AG04450 (cell line): ENCODE data around the gene RPS6KL1. TPM values are rescaled to one million over a fixed set of nuclear protein-coding genes. Genes with fewer than 3 reads are reported as not detected.

ENCODE experiments used
- CTCF ChIA-PET: fragments of 300-600, 350-600 bp; formaldehyde crosslinking; extraction: SDS; loops from one replicate; lab custom pipeline; 2022; ENCODE audit warnings: antibody characterized with exemption, inconsistent platforms; lab: Charles Lee
- POLR2A ChIA-PET: fragments of 350-600 bp; formaldehyde crosslinking; extraction: SDS; loops from one replicate; lab custom pipeline; 2021; ENCODE audit warnings: antibody characterized with exemption, inconsistent platforms; lab: Yijun Ruan, JAX
- DNase-seq: peaks from one replicate; pipeline ENCODE4 v3.0.0-alpha.2; 2011; ENCODE audit warnings: low read depth, low spot score
- H3K27ac ChIP-seq: one replicate; pipeline ENCODE4 v1.5.1; 2012; ENCODE audit warnings: low read depth, low read length, control low read depth
- H3K27me3 ChIP-seq: one replicate; pipeline ENCODE4 v1.6.0; 2012; ENCODE audit warnings: low read length; ENCODE audit not compliant: control insufficient read depth, insufficient read depth
- H3K4me3 ChIP-seq: 2 replicates; pipeline ENCODE4 v1.5.1; 2011; ENCODE audit warnings: mild to moderate bottlenecking, low read depth, low read length, control low read depth
- H3K9me3 ChIP-seq: 2 replicates; pipeline ENCODE4 v1.5.1; 2012; ENCODE audit warnings: low read length; ENCODE audit not compliant: control insufficient read depth, insufficient read depth
- CTCF ChIP-seq: IDR thresholded peaks from 2 replicates; pipeline ENCODE4 v1.5.1; 2011; ENCODE audit warnings: low read depth, low read length, control low read depth, inconsistent platforms
- polyA plus RNA-seq: library from polyadenylated mRNA; depleted of rRNA; stranded (reverse); fragments of >200 nt; gene quantifications from 2 replicates; pipeline ENCODE4 v1.2.3, GENCODE V29; 2011

Gene RPS6KL1
- polyA plus RNA-seq, 1 experiment: 0.64 TPM

GRCh38 chr14:74904635-74905503 is 18.2 kb downstream of the RPS6KL1 start:
- no peak for DNase-seq
- ChIA-PET POLR2A (interaction anchor here (0.6 to 1.6 kb wide), 4 partner anchors 9 to 296 kb away, joined by 3 to 6 read pairs (median 5); no protein-coding TSS in a partner anchor), CTCF (interaction anchor here (0.8 to 5.8 kb wide), 28 partner anchors 10 to 296 kb away, joined by 3 to 227 read pairs (median 6); partner anchors contain the start of genes PROX2 and RPS6KL1)
- no peaks in the 10 kb centered on the region for H3K9me3 ChIP-seq
- no peak overlapping the region for H3K27ac ChIP-seq
- H3K27me3 ChIP-seq: no peaks in the 10 kb centered on the region
- H3K4me3 ChIP-seq: no peak overlapping the region
- TF ChIP-seq CTCF: no peak

GRCh38 chr14:74902941-74903705 is 19.9 kb downstream of the RPS6KL1 start:
- Histone ChIP-seq H3K4me3 (no peak overlapping the region), H3K9me3 (no peaks in the 10 kb centered on the region), H3K27ac (no peak overlapping the region), H3K27me3 (no peaks in the 10 kb centered on the region)
- no peak for DNase-seq
- TF ChIP-seq CTCF: no peak
- CTCF ChIA-PET: interaction anchor here (0.6 to 5.8 kb wide), 5 partner anchors 11 to 251 kb away, joined by 3 to 227 read pairs (median 3); no protein-coding TSS in a partner anchor
- POLR2A ChIA-PET: no interaction called here

- POLR2A ChIA-PET: no interaction called here
These were observed 24.4 kb downstream of the RPS6KL1 start for GRCh38 chr14:74898694-74899093.

GRCh38 chr14:74898083-74898482 is 25.0 kb downstream of the RPS6KL1 start:
- Histone ChIP-seq H3K4me3 (no peak overlapping the region), H3K9me3 (no peaks in the 10 kb centered on the region), H3K27ac (no peak overlapping the region), H3K27me3 (no peaks in the 10 kb centered on the region)
- CTCF ChIA-PET: interaction anchor here (0.6 to 6.7 kb wide), 6 partner anchors 8 to 260 kb away, joined by 3 to 72 read pairs (median 5); no protein-coding TSS in a partner anchor
- no peak for TF ChIP-seq CTCF
- POLR2A ChIA-PET: no interaction called here
- DNase-seq: no peak

More at GRCh38 chr14:74898694-74899093, 24.4 kb downstream of the RPS6KL1 start:
- no peak for DNase-seq
- no peak for TF ChIP-seq CTCF
- no peak overlapping the region for H3K4me3 ChIP-seq
- no peaks in the 10 kb centered on the region for H3K9me3 ChIP-seq
- no peaks in the 10 kb centered on the region for H3K27me3 ChIP-seq
- no peak overlapping the region for H3K27ac ChIP-seq
- CTCF ChIA-PET: interaction anchor here (1.0 to 1.9 kb wide), 2 partner anchors 21 to 190 kb away, joined by 3 to 4 read pairs; no protein-coding TSS in a partner anchor
